Neural crest cell (in vitro differentiated cells): Measurements from ENCODE around the gene ARMC9. TPM values are rescaled to one million over a fixed set of nuclear protein-coding genes. Genes with fewer than 3 reads are reported as not detected.
A peak's percentile ranks its signal among the peaks of the same experiment; 100 is the strongest.

Experiments
- DNase-seq: peaks from one replicate; pipeline ENCODE4 v3.0.0; 2021; ENCODE audit warnings: low read depth, mixed read lengths, low spot score
- H3K27ac Mint-ChIP-seq: one replicate; pipeline ENCODE4 v1.8.0; 2021; ENCODE audit warnings: mild to moderate bottlenecking, mixed read lengths; ENCODE audit not compliant: unreplicated experiment
- H3K27me3 Mint-ChIP-seq: 2 replicates; pipeline ENCODE4 v1.8.0; 2021; ENCODE audit warnings: low read depth, mild to moderate bottlenecking, mixed read lengths
- H3K36me3 Mint-ChIP-seq: 2 replicates; pipeline ENCODE4 v1.8.0; 2021; ENCODE audit warnings: low read depth, mild to moderate bottlenecking, mixed read lengths
- H3K4me1 Mint-ChIP-seq: 2 replicates; pipeline ENCODE4 v1.8.0; 2021; ENCODE audit warnings: mixed read lengths
- H3K4me3 Mint-ChIP-seq: one replicate; pipeline ENCODE4 v1.8.0; 2021; ENCODE audit warnings: mild to moderate bottlenecking, mixed read lengths
- H3K9me3 Mint-ChIP-seq: 2 replicates; pipeline ENCODE4 v1.8.0; 2021; ENCODE audit warnings: mixed read lengths
- total RNA-seq: library from RNA; stranded (reverse); gene quantifications from 2 replicates; pipeline ENCODE4 v1.2.1, GENCODE V29; 2021
- TF ChIP-seq, protein P1 (sequence below): fragments of 200-600 bp; sonication (generic); conservative IDR thresholded peaks from 2 replicates; pipeline ENCODE4 v1.5.0; 2021; ENCODE audit warnings: antibody characterized with exemption, mild to moderate bottlenecking

ARMC9 gene
- total RNA-seq, 1 donor from 2014 or later, result 35.0 TPM

- no peak for DNase-seq
- Mint-ChIP-seq H3K27me3 (no peaks in the 10 kb centered on the region), H3K4me1 (peaks cover 7% of the 10 kb centered on the region), H3K9me3 (no peaks in the 10 kb centered on the region), H3K27ac (no peak overlapping the region), H3K4me3 (no peak overlapping the region), H3K36me3 (peaks cover 2% of the 10 kb centered on the region)
- TF ChIP-seq, protein P1, sequence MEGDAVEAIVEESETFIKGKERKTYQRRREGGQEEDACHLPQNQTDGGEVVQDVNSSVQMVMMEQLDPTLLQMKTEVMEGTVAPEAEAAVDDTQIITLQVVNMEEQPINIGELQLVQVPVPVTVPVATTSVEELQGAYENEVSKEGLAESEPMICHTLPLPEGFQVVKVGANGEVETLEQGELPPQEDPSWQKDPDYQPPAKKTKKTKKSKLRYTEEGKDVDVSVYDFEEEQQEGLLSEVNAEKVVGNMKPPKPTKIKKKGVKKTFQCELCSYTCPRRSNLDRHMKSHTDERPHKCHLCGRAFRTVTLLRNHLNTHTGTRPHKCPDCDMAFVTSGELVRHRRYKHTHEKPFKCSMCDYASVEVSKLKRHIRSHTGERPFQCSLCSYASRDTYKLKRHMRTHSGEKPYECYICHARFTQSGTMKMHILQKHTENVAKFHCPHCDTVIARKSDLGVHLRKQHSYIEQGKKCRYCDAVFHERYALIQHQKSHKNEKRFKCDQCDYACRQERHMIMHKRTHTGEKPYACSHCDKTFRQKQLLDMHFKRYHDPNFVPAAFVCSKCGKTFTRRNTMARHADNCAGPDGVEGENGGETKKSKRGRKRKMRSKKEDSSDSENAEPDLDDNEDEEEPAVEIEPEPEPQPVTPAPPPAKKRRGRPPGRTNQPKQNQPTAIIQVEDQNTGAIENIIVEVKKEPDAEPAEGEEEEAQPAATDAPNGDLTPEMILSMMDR, result no peak
Measured at GRCh38 chr2:231228223-231228622, 29.8 kb downstream of the ARMC9 start.

- DNase-seq, result no peak
- H3K27ac Mint-ChIP-seq, result peak overlapping the region; percentile 65
- H3K36me3 Mint-ChIP-seq, result peaks cover 2% of the 10 kb centered on the region
- peaks cover 7% of the 10 kb centered on the region for H3K4me1 Mint-ChIP-seq
- H3K27me3 Mint-ChIP-seq, result no peaks in the 10 kb centered on the region
- no peaks in the 10 kb centered on the region for H3K9me3 Mint-ChIP-seq
- no peak overlapping the region for H3K4me3 Mint-ChIP-seq
- TF ChIP-seq, protein P1, result no peak
Measured at GRCh38 chr2:231228974-231229529, 30.6 kb downstream of the ARMC9 start.

- Mint-ChIP-seq H3K27me3 (no peaks in the 10 kb centered on the region), H3K9me3 (no peaks in the 10 kb centered on the region), H3K4me1 (no peaks in the 10 kb centered on the region), H3K4me3 (no peak overlapping the region), H3K27ac (no peak overlapping the region), H3K36me3 (no peaks in the 10 kb centered on the region)
- TF ChIP-seq, protein P1, result no peak
- no peak for DNase-seq
Measured at GRCh38 chr2:231235217-231235616, 36.8 kb downstream of the ARMC9 start.

- H3K4me1 Mint-ChIP-seq, result peaks cover 3% of the 10 kb centered on the region
- DNase-seq, result no peak
- peaks cover 2% of the 10 kb centered on the region for H3K36me3 Mint-ChIP-seq
- H3K9me3 Mint-ChIP-seq, result no peaks in the 10 kb centered on the region
- TF ChIP-seq, protein P1, result no peak
- H3K4me3 Mint-ChIP-seq, result no peak overlapping the region
- no peak overlapping the region for H3K27ac Mint-ChIP-seq
- no peaks in the 10 kb centered on the region for H3K27me3 Mint-ChIP-seq
Measured at GRCh38 chr2:231238689-231239088, 40.3 kb downstream of the ARMC9 start.

DNA sequence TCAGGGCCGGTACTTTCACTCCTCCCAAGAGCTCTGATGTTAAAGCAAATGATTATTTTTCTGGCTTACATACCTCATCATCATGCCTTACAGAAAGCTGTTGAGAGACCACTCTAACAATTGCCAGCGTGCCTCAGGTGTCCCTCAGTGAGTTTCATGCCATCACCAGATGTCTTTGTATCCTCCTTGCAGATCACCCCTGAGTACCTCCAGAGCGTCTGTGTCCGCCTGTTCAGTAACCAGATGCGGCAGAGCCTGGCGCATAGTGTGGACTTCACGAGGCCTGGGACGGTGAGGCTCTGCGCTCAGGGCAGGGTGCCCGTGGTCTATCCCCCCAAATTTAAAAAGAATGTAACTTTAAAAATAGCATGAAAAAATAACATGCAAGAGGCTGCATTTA lies 41.3 kb downstream of the ARMC9 start:
- Mint-ChIP-seq H3K27ac (no peak overlapping the region), H3K36me3 (peaks cover 3% of the 10 kb centered on the region), H3K4me3 (no peak overlapping the region), H3K27me3 (no peaks in the 10 kb centered on the region), H3K9me3 (no peaks in the 10 kb centered on the region), H3K4me1 (peaks cover 4% of the 10 kb centered on the region)
- no peak for DNase-seq
- TF ChIP-seq, protein P1, result no peak
